ENCODE measurements around the gene IGFL1. TPM values are rescaled to one million over a fixed set of nuclear protein-coding genes. Genes with fewer than 3 reads are reported as not detected.
"Not testable (repeated sequence)": the region's sequence is repeated elsewhere in the genome, so short reads cannot be mapped to it uniquely, and the experiment has no call there.

The IGFL1 gene
- total and polyA plus RNA-seq, 2 donors, result 0.99 to 26.9 TPM

DNA sequence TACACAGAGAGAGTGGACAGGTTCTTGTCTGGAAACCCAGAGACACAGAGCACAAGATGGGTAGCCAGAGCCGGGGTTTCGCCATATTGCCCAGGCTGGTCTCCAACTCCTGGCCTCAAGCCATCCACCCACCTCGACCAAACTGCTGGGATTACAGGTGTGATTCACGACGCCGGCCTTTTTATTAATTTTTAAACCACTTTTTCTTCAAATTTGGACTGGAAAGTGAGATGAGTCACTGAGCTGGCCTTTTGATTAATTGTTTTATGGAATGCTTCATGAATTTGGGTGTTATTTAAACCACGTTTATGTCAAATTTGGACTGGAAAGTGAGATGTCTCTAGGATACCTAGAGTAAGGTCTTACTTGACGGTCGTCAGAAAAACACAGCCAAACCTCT is 12.1 kb upstream of the IGFL1 start:
- H3K4me3 ChIP-seq (ENCODE audit: low read length in 2 of 2), result no peak overlapping the region
- no peaks in the 10 kb centered on the region for H3K9me3 ChIP-seq (ENCODE audit: control insufficient read depth in 2 of 2, insufficient read depth in 1 of 2, low read length in 1 of 2)
- DNase-seq (ENCODE audit: low read depth in 6 of 9, low spot score in 9 of 9), result no peak
- WGBS, result 89% methylated on average over 9 of the region's 9 CpGs
- H3K27me3 ChIP-seq (ENCODE audit: control insufficient read depth in 2 of 2, insufficient read depth in 1 of 2, low read length in 1 of 2), result no peaks in the 10 kb centered on the region
- no peak overlapping the region for H3K27ac ChIP-seq (ENCODE audit: low read depth in 1 of 2, low read length in 1 of 2)
- no peaks in the 10 kb centered on the region for H3K4me1 ChIP-seq (ENCODE audit: control insufficient read depth in 2 of 2, insufficient read depth in 2 of 2, low read length in 2 of 2)
- no peaks in the 10 kb centered on the region for H3K36me3 ChIP-seq (ENCODE audit: control insufficient read depth in 2 of 2, insufficient read depth in 2 of 2, low read length in 1 of 2)

DNA sequence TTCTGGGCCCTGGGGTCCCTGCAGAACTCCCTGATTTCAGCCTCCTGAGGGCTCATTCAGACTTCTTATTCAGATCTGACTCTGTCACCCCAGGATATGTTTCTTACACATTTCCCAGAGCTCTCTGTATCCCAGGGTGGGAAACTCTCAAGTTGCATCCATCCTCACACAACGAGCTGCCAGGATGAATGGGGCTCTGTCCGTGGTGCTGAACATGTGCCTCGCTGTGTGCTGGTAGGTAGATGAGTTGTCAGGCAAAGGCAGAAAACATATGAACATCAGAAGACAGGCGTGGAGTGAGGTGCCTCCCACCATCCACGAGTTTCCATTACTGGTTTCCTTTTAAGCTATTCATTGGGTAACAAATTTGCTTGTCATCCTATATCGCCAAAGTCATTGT is 11.4 kb upstream of the IGFL1 start:
- H3K9me3 ChIP-seq (ENCODE audit: control insufficient read depth in 2 of 2, insufficient read depth in 1 of 2, low read length in 1 of 2), result no peaks in the 10 kb centered on the region
- H3K27ac ChIP-seq (ENCODE audit: low read depth in 1 of 2, low read length in 1 of 2), result no peak overlapping the region
- H3K36me3 ChIP-seq (ENCODE audit: control insufficient read depth in 2 of 2, insufficient read depth in 2 of 2, low read length in 1 of 2), result no peaks in the 10 kb centered on the region
- H3K27me3 ChIP-seq (ENCODE audit: control insufficient read depth in 2 of 2, insufficient read depth in 1 of 2, low read length in 1 of 2), result no peaks in the 10 kb centered on the region
- no peaks in the 10 kb centered on the region for H3K4me1 ChIP-seq (ENCODE audit: control insufficient read depth in 2 of 2, insufficient read depth in 2 of 2, low read length in 2 of 2)
- WGBS, result 20% methylated on average over 6 of the region's 6 CpGs
- peak in 7 of 9 donors; percentile 6 to 55 (median 16) for DNase-seq (ENCODE audit: low read depth in 6 of 9, low spot score in 9 of 9)
- H3K4me3 ChIP-seq (ENCODE audit: low read length in 2 of 2), result no peak overlapping the region

DNA sequence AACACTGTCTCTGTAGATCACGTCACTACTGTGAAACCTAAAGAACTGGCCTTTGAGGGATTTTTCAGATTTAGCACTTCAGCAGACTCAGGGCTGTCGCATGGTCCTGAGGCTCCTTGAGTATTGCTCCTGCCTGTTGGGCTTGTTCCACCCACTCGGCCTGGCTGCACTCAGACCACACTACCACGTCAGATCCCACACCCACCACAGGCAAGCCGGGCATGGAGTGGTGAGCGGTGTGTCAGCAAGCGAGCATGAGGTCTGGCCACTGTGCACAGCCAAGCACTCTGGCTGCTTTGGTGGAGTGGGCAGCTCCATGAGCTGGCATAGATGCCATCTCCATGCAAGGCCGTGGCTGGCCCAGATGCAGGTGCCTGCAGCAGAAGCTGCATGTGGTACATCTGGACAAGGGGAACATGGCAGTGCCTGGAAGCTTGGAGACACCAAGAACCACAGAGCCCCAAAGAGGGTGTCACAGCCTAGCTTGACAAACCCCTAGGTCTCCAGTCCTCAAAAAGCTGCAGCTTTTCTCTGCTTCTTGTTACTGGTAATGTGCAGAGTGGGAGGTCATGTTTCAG is 9.4 kb upstream of the IGFL1 start:
- Histone ChIP-seq H3K27me3 (ENCODE audit: control insufficient read depth in 2 of 2, insufficient read depth in 1 of 2, low read length in 1 of 2) (no peaks in the 10 kb centered on the region), H3K4me3 (ENCODE audit: low read length in 2 of 2) (no peak overlapping the region), H3K27ac (ENCODE audit: low read depth in 1 of 2, low read length in 1 of 2) (no peak overlapping the region), H3K36me3 (ENCODE audit: control insufficient read depth in 2 of 2, insufficient read depth in 2 of 2, low read length in 1 of 2) (no peaks in the 10 kb centered on the region), H3K9me3 (ENCODE audit: control insufficient read depth in 2 of 2, insufficient read depth in 1 of 2, low read length in 1 of 2) (no peaks in the 10 kb centered on the region), H3K4me1 (ENCODE audit: control insufficient read depth in 2 of 2, insufficient read depth in 2 of 2, low read length in 2 of 2) (no peaks in the 10 kb centered on the region)
- no peak for DNase-seq (ENCODE audit: low read depth in 6 of 9, low spot score in 9 of 9)
- WGBS, result 87% methylated on average over 8 of the region's 8 CpGs

DNA sequence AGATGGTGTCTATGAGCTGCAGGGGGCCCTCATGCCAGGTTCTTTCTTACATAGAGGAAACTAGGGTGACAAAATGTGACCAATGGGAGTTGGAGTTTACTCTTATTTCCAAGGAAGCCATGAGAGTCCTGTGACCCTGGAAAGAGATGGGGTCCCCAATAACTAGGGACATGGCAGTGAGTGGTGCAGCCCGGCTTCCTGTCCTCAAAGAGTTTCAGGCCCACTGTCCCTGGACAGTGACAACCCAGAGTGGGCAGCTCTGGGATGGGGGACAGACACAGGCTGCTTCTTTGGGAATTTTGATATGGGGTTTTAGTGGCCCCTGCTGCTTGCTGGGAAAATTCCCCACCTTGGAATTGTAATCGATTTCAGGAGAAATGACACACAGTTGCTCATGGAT is 8.4 kb upstream of the IGFL1 start:
- Histone ChIP-seq H3K4me1 (ENCODE audit: control insufficient read depth in 2 of 2, insufficient read depth in 2 of 2, low read length in 2 of 2) (no peaks in the 10 kb centered on the region), H3K4me3 (ENCODE audit: low read length in 2 of 2) (no peak overlapping the region), H3K27me3 (ENCODE audit: control insufficient read depth in 2 of 2, insufficient read depth in 1 of 2, low read length in 1 of 2) (no peaks in the 10 kb centered on the region), H3K27ac (ENCODE audit: low read depth in 1 of 2, low read length in 1 of 2) (no peak overlapping the region), H3K9me3 (ENCODE audit: control insufficient read depth in 2 of 2, insufficient read depth in 1 of 2, low read length in 1 of 2) (no peaks in the 10 kb centered on the region), H3K36me3 (ENCODE audit: control insufficient read depth in 2 of 2, insufficient read depth in 2 of 2, low read length in 1 of 2) (no peaks in the 10 kb centered on the region)
- WGBS, result 92% methylated on average over 2 of the region's 2 CpGs
- DNase-seq (ENCODE audit: low read depth in 6 of 9, low spot score in 9 of 9), result no peak

DNA sequence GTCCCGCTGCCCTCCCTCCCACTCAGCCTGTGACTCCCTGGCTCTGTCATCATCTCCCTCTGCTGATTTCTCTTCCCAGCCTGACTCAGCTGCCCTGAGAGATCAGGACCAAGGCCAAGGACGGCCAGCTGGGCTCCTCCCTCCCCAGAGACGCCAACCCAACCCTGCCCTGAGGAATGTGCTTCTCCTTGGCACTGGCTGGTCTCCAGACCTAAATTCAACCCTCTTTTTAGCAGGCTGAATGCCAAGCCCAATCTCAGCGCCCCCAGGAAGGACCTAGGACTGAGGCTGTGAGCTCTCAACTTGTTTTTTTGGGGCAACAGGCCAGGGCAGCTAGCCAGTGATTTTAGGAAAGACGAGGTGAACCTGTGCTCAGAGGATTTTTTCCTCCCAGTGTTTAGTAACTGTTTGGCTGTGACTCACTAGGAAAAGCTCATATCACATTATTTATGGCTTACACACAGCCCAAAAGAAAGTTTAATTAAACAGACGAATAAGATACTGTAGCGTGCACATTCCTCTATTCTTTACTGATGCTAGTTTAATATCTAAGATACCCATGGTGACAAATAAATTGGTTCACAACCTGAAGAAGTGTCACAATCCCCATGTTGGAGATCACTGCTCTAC is 7.4 kb upstream of the IGFL1 start:
- H3K4me3 ChIP-seq (ENCODE audit: low read length in 2 of 2), result no peak overlapping the region
- H3K4me1 ChIP-seq (ENCODE audit: control insufficient read depth in 2 of 2, insufficient read depth in 2 of 2, low read length in 2 of 2), result no peaks in the 10 kb centered on the region
- H3K27ac ChIP-seq (ENCODE audit: low read depth in 1 of 2, low read length in 1 of 2), result no peak overlapping the region
- 49% methylated on average over 7 of the region's 7 CpGs for WGBS
- no peak for DNase-seq (ENCODE audit: low read depth in 6 of 9, low spot score in 9 of 9)
- no peaks in the 10 kb centered on the region for H3K9me3 ChIP-seq (ENCODE audit: control insufficient read depth in 2 of 2, insufficient read depth in 1 of 2, low read length in 1 of 2)
- H3K27me3 ChIP-seq (ENCODE audit: control insufficient read depth in 2 of 2, insufficient read depth in 1 of 2, low read length in 1 of 2), result peaks cover 0 to 3% of the 10 kb centered on the region in 2 donors
- no peaks in the 10 kb centered on the region for H3K36me3 ChIP-seq (ENCODE audit: control insufficient read depth in 2 of 2, insufficient read depth in 2 of 2, low read length in 1 of 2)

DNA sequence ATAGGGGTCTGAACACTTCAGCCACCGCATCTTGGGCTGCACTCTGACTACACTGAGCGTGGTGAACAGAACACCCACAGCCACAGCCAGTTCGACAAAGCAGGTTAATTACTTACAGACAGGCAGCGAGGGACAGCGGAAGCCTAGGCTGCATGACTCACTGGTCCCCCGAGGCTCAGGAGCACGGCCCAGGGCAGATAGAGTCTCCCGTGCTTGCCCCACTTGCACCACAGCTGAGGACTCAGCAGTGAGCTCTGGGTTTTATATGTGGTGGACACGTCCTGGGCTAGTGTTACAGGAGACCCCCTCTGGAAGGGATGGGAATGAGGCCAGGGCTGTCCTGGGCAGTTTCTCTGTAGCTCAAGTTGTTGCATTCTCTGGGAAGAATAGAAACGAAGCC is 5.8 kb upstream of the IGFL1 start:
- not testable (repeated sequence) for DNase-seq (ENCODE audit: low read depth in 6 of 9, low spot score in 9 of 9); H3K27me3 ChIP-seq (ENCODE audit: control insufficient read depth in 2 of 2, insufficient read depth in 1 of 2, low read length in 1 of 2); H3K4me1 ChIP-seq (ENCODE audit: control insufficient read depth in 2 of 2, insufficient read depth in 2 of 2, low read length in 2 of 2); H3K4me3 ChIP-seq (ENCODE audit: low read length in 2 of 2); H3K27ac ChIP-seq (ENCODE audit: low read depth in 1 of 2, low read length in 1 of 2); H3K36me3 ChIP-seq (ENCODE audit: control insufficient read depth in 2 of 2, insufficient read depth in 2 of 2, low read length in 1 of 2); H3K9me3 ChIP-seq (ENCODE audit: control insufficient read depth in 2 of 2, insufficient read depth in 1 of 2, low read length in 1 of 2)
- WGBS, result 89% methylated on average over 8 of the region's 10 CpGs

DNA sequence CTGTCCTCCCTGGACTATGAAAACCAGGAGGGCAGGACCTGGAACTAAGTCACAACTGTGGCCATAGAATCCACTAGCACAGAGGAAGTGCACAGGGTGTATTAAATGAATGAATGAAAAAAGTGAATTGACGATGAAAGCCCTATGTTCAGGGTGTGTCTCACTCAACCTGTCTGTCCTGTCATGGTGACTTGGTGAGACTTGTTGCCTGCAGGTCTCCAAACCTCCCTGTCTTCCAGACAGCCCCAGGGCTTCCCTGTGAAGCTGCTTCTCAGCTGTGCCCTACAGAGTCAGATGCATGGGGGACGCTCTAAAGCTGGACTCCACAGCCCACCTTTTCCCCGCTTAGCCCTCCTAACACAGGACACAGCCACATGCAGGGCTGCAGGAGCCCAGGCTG is 4.8 kb upstream of the IGFL1 start:
- no peak for DNase-seq (ENCODE audit: low read depth in 6 of 9, low spot score in 9 of 9)
- peaks cover 0 to 3% of the 10 kb centered on the region in 2 donors for H3K27me3 ChIP-seq (ENCODE audit: control insufficient read depth in 2 of 2, insufficient read depth in 1 of 2, low read length in 1 of 2)
- 92% methylated on average over 3 of the region's 3 CpGs for WGBS

DNA sequence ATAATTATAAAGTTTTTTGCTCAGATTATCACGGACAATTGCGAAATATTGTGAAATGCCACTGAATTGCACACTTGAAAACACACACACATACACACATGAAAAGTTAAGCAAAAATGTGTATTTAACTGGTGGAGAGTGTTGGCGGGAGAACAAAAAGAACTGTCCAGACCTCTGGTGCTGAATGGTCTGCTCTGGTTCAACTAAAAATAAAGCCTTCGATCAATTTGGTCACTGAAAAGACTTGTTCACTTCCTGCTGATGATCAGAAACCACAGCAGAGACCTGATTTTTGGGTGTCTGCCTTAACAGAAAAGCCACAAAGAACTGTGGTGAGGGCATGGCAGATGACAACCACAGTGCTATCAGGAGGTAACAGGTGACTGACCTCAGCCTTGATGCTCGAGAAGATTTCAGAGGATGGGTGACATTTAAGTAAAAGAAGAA is 4.0 kb upstream of the IGFL1 start:
- Histone ChIP-seq H3K4me3 (ENCODE audit: low read length in 2 of 2) (no peak overlapping the region), H3K36me3 (ENCODE audit: control insufficient read depth in 2 of 2, insufficient read depth in 2 of 2, low read length in 1 of 2) (no peaks in the 10 kb centered on the region), H3K27ac (ENCODE audit: low read depth in 1 of 2, low read length in 1 of 2) (no peak overlapping the region), H3K27me3 (ENCODE audit: control insufficient read depth in 2 of 2, insufficient read depth in 1 of 2, low read length in 1 of 2) (peaks cover 0 to 3% of the 10 kb centered on the region in 2 donors), H3K9me3 (ENCODE audit: control insufficient read depth in 2 of 2, insufficient read depth in 1 of 2, low read length in 1 of 2) (no peaks in the 10 kb centered on the region), H3K4me1 (ENCODE audit: control insufficient read depth in 2 of 2, insufficient read depth in 2 of 2, low read length in 2 of 2) (no peaks in the 10 kb centered on the region)
- DNase-seq (ENCODE audit: low read depth in 6 of 9, low spot score in 9 of 9), result no peak
- WGBS, result 32% methylated on average over 5 of the region's 5 CpGs

More for the DNA sequence above, 4.8 kb upstream of the IGFL1 start:
- Histone ChIP-seq H3K9me3 (ENCODE audit: control insufficient read depth in 2 of 2, insufficient read depth in 1 of 2, low read length in 1 of 2) (no peaks in the 10 kb centered on the region), H3K4me3 (ENCODE audit: low read length in 2 of 2) (no peak overlapping the region), H3K36me3 (ENCODE audit: control insufficient read depth in 2 of 2, insufficient read depth in 2 of 2, low read length in 1 of 2) (no peaks in the 10 kb centered on the region), H3K4me1 (ENCODE audit: control insufficient read depth in 2 of 2, insufficient read depth in 2 of 2, low read length in 2 of 2) (no peaks in the 10 kb centered on the region), H3K27ac (ENCODE audit: low read depth in 1 of 2, low read length in 1 of 2) (no peak overlapping the region)

DNA sequence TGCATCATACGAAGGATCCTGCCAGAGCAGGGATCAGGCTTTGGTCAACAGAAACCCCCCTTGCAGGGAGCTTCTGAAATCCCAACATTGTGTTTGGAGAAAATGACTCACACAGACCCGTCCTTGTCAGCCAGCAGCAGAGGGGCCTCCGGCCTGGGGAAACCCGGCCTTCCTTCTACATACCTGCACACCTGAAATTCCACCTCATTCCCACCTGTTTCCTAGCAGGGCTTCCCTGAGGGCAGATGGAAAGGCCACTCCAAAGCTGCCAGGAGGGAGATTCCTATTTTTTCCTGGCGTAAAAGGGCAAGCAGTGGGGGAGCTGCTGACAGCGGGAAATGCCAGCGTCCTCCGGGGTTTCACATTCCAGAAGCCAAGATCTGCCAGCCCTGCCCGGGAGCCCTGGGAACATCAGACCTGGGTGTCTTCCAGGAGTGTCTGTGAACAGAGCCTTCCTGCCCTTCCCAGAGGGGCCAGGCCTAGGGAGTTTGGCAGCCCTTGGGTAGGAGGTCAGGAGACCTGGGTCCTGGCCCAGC is 3.0 kb upstream of the IGFL1 start:
- H3K9me3 ChIP-seq (ENCODE audit: control insufficient read depth in 2 of 2, insufficient read depth in 1 of 2, low read length in 1 of 2), result no peaks in the 10 kb centered on the region
- no peaks in the 10 kb centered on the region for H3K4me1 ChIP-seq (ENCODE audit: control insufficient read depth in 2 of 2, insufficient read depth in 2 of 2, low read length in 2 of 2)
- H3K27me3 ChIP-seq (ENCODE audit: control insufficient read depth in 2 of 2, insufficient read depth in 1 of 2, low read length in 1 of 2), result peaks cover 0 to 3% of the 10 kb centered on the region in 2 donors
- H3K4me3 ChIP-seq (ENCODE audit: low read length in 2 of 2), result no peak overlapping the region
- 81% methylated on average over 9 of the region's 9 CpGs for WGBS
- H3K27ac ChIP-seq (ENCODE audit: low read depth in 1 of 2, low read length in 1 of 2), result no peak overlapping the region
- no peak for DNase-seq (ENCODE audit: low read depth in 6 of 9, low spot score in 9 of 9)
- H3K36me3 ChIP-seq (ENCODE audit: control insufficient read depth in 2 of 2, insufficient read depth in 2 of 2, low read length in 1 of 2), result no peaks in the 10 kb centered on the region

Measured in thymus (tissue), 11 donors.